Vagina (tissue), 2 donors: ENCODE results near the gene ZSWIM7. TPM values are rescaled to one million over a fixed set of nuclear protein-coding genes. Genes with fewer than 3 reads are reported as not detected.

Experiments used
- DNase-seq, 2 donors: peaks; one replicate each; pipeline ENCODE4 v3.0.0-alpha.2; 2017; ENCODE audit errors: extremely low spot score in 2 of 2
- H3K27ac ChIP-seq: fragments of 200-600 bp; sonication (generic); one replicate; pipeline ENCODE4 v1.5.1; 2019
- H3K27me3 ChIP-seq: fragments of 200-600 bp; sonication (generic); one replicate; pipeline ENCODE4 v1.5.1; 2019
- H3K36me3 ChIP-seq, 2 donors: fragments of 200-600 bp; sonication (generic); one replicate each; pipeline ENCODE4 v1.5.1; 2017 to 2019
- H3K4me1 ChIP-seq: fragments of 200-600 bp; sonication (generic); one replicate; pipeline ENCODE4 v1.5.1; 2019
- H3K4me3 ChIP-seq, 2 donors: fragments of 200-600 bp; sonication (generic); 1 replicate in 1 of 2; 2 replicates in 1 of 2; pipeline ENCODE4 v1.5.1; 2016 to 2019
- H3K9me3 ChIP-seq: fragments of 200-600 bp; sonication (generic); one replicate; pipeline ENCODE4 v1.5.1; 2019
- POLR2A ChIP-seq, 2 donors: fragments of 450-650 bp; IDR thresholded peaks; one replicate each; pipeline ENCODE4 v1.6.1; 2017; ENCODE audit warnings: antibody characterized with exemption in 2 of 2, mild to moderate bottlenecking in 2 of 2, moderate library complexity in 2 of 2
- POLR2AphosphoS5 ChIP-seq, 2 donors: sonication (generic); formaldehyde crosslinking; IDR thresholded peaks; one replicate each; pipeline ENCODE4 v1.9.0; 2017; ENCODE audit warnings: antibody characterized with exemption in 2 of 2, mild to moderate bottlenecking in 2 of 2, low read depth in 1 of 2; ENCODE audit not compliant: insufficient read depth in 1 of 2
- intact Hi-C: fragments of 100-400 bp; cut with DNase I; formaldehyde crosslinking; loops from one replicate; pipeline ENCODE4 v1.15.1; 2023
- total RNA-seq: library from RNA; depleted of rRNA; stranded (reverse); fragments of >200 nt; gene quantifications from one replicate; pipeline ENCODE4 v1.2.3, GENCODE V29; 2016
- TF ChIP-seq, protein P1 (sequence below), 3 experiments: fragments of 450-650 bp in 2 of 3; fragments of 200-600 bp in 1 of 3; sonication (generic) in 1 of 3; IDR thresholded peaks; one replicate each; pipeline ENCODE4 v1.5.1; 2017 to 2019; ENCODE audit warnings: antibody characterized with exemption in 3 of 3, mild to moderate bottlenecking in 2 of 3, moderate library complexity in 2 of 3

ZSWIM7 gene
- total RNA-seq, 1 donor from 2014 or later = 18.9 TPM

DNA sequence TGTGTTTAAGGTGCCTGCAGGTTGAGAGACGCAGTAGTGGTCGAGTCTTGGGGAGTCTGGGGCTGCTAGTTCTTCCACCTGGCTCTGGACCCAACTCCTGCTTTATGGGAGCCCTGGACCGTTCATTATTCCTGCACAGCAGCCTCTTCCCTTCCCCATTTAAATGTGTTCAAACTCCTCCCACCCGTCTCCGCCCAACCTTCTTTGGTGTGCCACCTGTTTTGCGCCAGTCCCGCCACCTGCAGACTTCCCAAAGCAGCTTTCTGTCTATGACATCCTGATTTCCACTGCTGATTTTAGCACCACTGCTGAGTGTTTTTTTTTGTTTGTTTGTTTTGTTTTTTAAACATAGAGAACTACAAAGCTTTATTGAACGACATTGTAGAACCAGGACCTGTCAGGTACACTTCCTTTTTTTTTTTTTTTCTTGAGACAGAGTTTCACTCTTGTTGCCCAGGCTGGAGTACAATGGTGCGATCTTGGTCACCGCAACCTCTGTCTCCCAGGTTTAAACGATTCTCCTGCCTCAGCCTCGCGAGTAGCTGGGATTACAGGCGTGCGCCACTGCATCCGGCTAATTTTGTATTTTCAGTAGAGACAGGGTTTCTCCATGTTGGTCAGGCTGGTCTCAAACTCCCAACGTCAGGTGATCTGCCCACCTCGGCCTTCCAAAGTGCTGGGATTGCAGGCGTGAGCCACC, 41.7 kb downstream of the ZSWIM7 start:
- Histone ChIP-seq H3K4me1 (peaks cover 11% of the 10 kb centered on the region), H3K27ac (no peak overlapping the region), H3K4me3 (no peak overlapping the region), H3K36me3 (no peaks in the 10 kb centered on the region), H3K9me3 (no peaks in the 10 kb centered on the region), H3K27me3 (no peaks in the 10 kb centered on the region)
- no peak for TF ChIP-seq POLR2A (IDR thresholded peaks at IDR 0.05)
- no peak for TF ChIP-seq POLR2AphosphoS5 (IDR thresholded peaks at IDR 0.05; ENCODE audit: insufficient read depth in 1 of 2, low read depth in 1 of 2)
- TF ChIP-seq, protein P1, sequence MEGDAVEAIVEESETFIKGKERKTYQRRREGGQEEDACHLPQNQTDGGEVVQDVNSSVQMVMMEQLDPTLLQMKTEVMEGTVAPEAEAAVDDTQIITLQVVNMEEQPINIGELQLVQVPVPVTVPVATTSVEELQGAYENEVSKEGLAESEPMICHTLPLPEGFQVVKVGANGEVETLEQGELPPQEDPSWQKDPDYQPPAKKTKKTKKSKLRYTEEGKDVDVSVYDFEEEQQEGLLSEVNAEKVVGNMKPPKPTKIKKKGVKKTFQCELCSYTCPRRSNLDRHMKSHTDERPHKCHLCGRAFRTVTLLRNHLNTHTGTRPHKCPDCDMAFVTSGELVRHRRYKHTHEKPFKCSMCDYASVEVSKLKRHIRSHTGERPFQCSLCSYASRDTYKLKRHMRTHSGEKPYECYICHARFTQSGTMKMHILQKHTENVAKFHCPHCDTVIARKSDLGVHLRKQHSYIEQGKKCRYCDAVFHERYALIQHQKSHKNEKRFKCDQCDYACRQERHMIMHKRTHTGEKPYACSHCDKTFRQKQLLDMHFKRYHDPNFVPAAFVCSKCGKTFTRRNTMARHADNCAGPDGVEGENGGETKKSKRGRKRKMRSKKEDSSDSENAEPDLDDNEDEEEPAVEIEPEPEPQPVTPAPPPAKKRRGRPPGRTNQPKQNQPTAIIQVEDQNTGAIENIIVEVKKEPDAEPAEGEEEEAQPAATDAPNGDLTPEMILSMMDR (IDR thresholded peaks at IDR 0.05) = no peak
- intact Hi-C loops = no loop called here
- no peak for DNase-seq

DNA sequence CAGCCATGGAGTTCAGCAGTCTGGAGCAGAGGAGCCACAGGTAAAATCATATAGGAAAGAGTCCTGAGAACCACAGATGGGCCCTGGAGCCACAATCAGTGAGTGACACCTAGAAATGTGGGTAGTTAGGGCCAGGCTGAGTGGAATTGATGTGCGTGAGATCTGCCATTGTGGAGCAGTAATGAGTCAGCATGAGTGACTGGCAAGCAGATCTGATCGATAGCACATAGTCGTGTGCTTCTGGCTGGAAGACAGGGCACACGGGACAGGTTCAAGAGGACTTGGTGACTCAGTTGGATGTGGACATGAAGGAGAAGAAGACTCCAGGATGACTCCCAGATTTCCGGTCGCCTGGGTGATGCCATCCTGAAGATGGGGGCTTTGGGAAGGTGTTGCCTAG, 42.3 kb downstream of the ZSWIM7 start:
- H3K27ac ChIP-seq = no peak overlapping the region
- intact Hi-C loops = no loop called here
- TF ChIP-seq, protein P1 (IDR thresholded peaks at IDR 0.05) = no peak
- no peak for TF ChIP-seq POLR2AphosphoS5 (IDR thresholded peaks at IDR 0.05; ENCODE audit: insufficient read depth in 1 of 2, low read depth in 1 of 2)
- TF ChIP-seq POLR2A (IDR thresholded peaks at IDR 0.05) = no peak

DNA sequence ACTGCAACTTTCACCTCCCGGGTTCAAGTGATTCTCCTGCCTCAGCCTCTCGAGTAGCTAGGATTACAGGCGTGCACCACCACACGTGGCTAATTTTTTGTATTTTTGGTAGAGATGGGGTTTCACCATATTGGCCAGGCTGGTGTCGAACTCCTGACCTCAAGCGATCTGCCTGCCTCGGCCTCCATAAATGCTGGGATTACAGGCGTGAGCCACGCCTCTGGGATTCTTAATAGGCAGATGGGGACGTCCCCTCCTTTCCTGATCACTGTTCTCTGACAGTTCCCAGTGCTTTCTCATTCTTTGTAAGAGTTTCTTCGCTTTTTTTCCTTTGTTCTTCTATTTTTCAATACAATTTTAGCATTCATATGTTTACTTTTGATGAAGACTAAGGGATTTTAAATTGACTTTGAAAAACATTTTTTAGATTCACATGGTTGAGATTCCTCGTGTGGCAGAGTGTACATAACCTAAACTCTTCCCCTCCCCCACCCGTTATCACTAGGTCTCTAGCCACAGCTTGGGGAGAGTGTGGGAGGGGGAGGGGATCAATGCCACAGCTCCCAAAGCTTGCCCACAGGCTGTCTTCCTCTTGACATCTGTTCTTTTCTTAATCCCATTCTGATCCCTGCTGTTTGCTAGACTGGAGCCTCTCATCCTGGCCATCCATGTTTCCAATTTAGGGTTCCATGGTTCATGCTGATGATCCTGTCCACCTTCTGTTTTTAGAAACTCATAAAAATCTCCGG, 43.5 kb downstream of the ZSWIM7 start:
- no peak for DNase-seq
- no peaks in the 10 kb centered on the region for H3K9me3 ChIP-seq
- H3K4me3 ChIP-seq = no peak overlapping the region
- H3K27ac ChIP-seq = no peak overlapping the region
- peaks cover 11% of the 10 kb centered on the region for H3K4me1 ChIP-seq
- intact Hi-C loops = no loop called here
- H3K27me3 ChIP-seq = no peaks in the 10 kb centered on the region
- no peak for TF ChIP-seq POLR2A (IDR thresholded peaks at IDR 0.05)
- TF ChIP-seq POLR2AphosphoS5 (IDR thresholded peaks at IDR 0.05; ENCODE audit: insufficient read depth in 1 of 2, low read depth in 1 of 2) = no peak
- no peaks in the 10 kb centered on the region for H3K36me3 ChIP-seq

More for the DNA sequence above, 42.3 kb downstream of the ZSWIM7 start:
- H3K27me3 ChIP-seq = no peaks in the 10 kb centered on the region
- DNase-seq = no peak
- no peaks in the 10 kb centered on the region for H3K9me3 ChIP-seq
- H3K36me3 ChIP-seq = no peaks in the 10 kb centered on the region
- H3K4me3 ChIP-seq = no peak overlapping the region
- peaks cover 11% of the 10 kb centered on the region for H3K4me1 ChIP-seq

DNA sequence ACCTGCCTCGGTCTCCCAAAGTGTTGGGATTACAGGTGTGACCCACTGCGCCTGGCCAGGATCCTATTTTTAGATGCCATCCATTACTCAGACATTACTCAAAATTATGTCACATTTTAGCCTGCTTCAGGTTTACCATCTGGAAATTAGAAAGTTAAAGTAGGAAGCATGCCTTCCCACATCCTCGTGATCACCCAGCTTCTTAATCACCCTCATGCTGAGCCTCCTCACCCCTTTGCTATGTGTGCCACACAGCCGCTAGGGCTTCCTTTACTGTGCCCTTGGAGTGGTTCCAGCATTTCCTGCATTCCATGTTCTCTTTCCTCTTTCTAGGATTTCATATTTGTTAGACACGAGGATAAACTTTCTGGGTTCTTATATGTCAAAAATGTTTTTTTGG, 45.3 kb downstream of the ZSWIM7 start:
- Histone ChIP-seq H3K36me3 (no peaks in the 10 kb centered on the region), H3K4me3 (no peak overlapping the region), H3K4me1 (peaks cover 7% of the 10 kb centered on the region), H3K9me3 (no peaks in the 10 kb centered on the region), H3K27ac (no peak overlapping the region), H3K27me3 (no peaks in the 10 kb centered on the region)
- intact Hi-C loops = no loop called here
- TF ChIP-seq POLR2AphosphoS5 (IDR thresholded peaks at IDR 0.05; ENCODE audit: insufficient read depth in 1 of 2, low read depth in 1 of 2) (no peak), POLR2A (IDR thresholded peaks at IDR 0.05) (no peak)
- TF ChIP-seq, protein P1 (IDR thresholded peaks at IDR 0.05) = no peak
- DNase-seq = no peak

DNA sequence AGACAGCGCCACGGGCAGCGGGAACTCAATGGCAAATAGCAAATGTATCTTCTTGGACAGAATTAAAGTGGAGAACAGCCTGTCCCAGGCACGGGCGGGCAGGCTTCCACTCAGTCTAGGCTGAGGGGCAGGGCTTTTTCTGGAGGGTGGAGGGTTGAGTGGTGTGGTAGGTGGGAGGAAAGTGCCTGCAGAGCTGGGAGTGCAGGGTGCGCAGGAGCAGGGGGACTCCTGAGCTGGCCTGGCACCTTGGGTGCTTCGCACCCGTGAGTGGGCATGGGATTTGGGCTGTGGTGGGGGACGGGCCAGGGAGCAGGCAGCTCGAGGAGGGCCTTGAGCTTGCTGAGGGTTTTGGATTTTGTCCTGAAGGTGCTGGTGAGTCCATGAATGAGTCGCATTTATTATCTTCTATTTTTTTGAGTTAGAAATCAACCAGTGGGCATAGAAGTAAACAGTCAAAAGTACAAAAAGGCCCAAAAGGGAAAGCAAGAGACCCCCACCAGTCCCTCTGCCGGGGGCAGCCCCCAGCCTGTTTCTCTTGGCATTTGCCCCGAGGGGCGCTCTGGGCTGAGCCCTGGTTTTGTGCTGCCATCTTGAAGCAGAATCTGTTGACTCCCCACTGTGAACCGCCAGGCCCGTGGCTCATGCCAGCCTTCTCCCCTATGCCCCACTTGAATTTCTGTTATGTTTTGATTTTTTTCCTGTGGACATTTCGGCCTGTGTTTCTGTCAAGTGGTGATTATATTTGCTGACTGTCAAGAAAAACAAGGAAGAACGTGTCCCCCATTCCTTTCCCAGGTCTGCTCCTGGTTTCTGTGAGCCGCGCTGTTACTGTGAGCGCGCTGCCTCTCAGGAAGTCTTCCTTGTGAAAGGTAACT, 46.4 kb downstream of the ZSWIM7 start:
- TF ChIP-seq, protein P1 (IDR thresholded peaks at IDR 0.05) = no peak
- TF ChIP-seq POLR2A (IDR thresholded peaks at IDR 0.05) (no peak), POLR2AphosphoS5 (IDR thresholded peaks at IDR 0.05; ENCODE audit: insufficient read depth in 1 of 2, low read depth in 1 of 2) (no peak)
- Histone ChIP-seq H3K27me3 (no peaks in the 10 kb centered on the region), H3K9me3 (no peaks in the 10 kb centered on the region), H3K27ac (no peak overlapping the region), H3K4me3 (no peak overlapping the region), H3K4me1 (no peaks in the 10 kb centered on the region), H3K36me3 (no peaks in the 10 kb centered on the region)
- intact Hi-C loops = no loop called here
- DNase-seq = no peak
